Measurements from ENCODE around the gene VPS72.
"Not testable (repeated sequence)": the region's sequence is repeated elsewhere in the genome, so short reads cannot be mapped to it uniquely, and the experiment has no call there.

Gene VPS72

DNA sequence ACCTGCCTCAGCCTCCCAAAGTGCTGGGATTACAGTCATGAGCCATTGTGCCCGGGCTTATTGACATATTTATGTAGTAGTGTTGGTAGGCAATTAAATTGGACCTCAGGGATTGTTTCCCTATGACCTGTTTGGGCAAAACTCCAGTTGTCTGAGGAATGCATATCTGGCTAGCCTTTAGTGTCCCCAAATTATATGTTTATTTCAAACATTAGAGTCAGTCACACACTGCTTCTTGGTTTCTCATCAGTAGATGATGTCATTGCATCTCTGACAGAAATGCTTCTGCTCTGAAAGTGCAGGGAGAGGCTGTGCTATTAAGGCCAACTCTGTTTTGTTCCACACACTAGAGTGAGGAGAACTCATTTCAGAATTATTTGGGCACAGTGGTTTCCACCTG, 20.8 kb upstream of the VPS72 start:
- Histone ChIP-seq H3K27me3 (ENCODE audit: insufficient read depth, low read depth) (no peaks in the 10 kb centered on the region), H3K36me3 (ENCODE audit: insufficient read depth) (peaks cover 30% of the 10 kb centered on the region; the same call in 1 of the 2 replicates), H3K9ac (no peak overlapping the region), H4K20me1 (ENCODE audit: insufficient read depth) (peaks cover 17% of the 10 kb centered on the region; the same call in 1 of the 2 replicates), H3K79me2 (ENCODE audit: insufficient read depth, low read depth) (peaks cover 98% of the 10 kb centered on the region), H3K4me3 (IDR thresholded peaks at IDR 0.05; ENCODE audit: insufficient read depth, low read depth, low read length) (no peak overlapping the region), H3K4me2 (no peak overlapping the region), H3K27ac (no peak overlapping the region), H2AFZ (ENCODE audit: low read depth) (no peak overlapping the region), H3K4me1 (ENCODE audit: low read depth, poor library complexity, severe bottlenecking) (peaks cover 12% of the 10 kb centered on the region)
- TF ChIP-seq, protein P1, sequence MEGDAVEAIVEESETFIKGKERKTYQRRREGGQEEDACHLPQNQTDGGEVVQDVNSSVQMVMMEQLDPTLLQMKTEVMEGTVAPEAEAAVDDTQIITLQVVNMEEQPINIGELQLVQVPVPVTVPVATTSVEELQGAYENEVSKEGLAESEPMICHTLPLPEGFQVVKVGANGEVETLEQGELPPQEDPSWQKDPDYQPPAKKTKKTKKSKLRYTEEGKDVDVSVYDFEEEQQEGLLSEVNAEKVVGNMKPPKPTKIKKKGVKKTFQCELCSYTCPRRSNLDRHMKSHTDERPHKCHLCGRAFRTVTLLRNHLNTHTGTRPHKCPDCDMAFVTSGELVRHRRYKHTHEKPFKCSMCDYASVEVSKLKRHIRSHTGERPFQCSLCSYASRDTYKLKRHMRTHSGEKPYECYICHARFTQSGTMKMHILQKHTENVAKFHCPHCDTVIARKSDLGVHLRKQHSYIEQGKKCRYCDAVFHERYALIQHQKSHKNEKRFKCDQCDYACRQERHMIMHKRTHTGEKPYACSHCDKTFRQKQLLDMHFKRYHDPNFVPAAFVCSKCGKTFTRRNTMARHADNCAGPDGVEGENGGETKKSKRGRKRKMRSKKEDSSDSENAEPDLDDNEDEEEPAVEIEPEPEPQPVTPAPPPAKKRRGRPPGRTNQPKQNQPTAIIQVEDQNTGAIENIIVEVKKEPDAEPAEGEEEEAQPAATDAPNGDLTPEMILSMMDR (conservative IDR thresholded peaks at IDR 0.05; ENCODE audit: low read depth, low read length), result no peak

DNA sequence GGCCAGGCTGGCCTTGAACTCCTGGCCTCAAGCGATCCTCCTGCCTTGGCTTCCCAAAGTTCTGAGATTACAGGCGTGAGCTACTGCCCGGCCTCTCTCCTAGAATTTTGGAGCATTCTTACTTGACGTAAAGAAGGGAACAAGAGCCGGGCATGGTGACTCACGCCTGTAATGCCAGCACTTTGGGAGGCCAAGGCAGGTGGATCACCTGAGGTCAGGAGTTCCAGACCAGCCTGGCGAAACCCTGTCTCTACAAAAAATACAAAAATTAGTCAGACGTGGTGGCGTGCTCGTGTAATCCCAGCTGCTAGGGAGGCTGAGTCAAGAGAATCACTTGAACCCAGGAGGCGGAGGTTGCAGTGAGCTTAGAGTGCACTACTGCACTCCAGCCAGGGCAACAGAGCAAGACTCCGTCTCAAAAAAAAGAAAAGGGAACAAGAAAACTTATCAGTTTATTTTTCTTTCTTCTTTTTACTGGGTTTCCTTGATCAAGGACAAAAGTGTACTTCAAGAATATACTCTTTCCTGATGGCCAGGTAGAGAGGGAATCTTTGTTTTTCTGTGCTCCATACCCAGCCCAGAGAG, 15.5 kb upstream of the VPS72 start:
- Histone ChIP-seq H3K4me1 (ENCODE audit: low read depth, poor library complexity, severe bottlenecking) (peaks cover 21% of the 10 kb centered on the region), H3K79me2 (ENCODE audit: insufficient read depth, low read depth) (peaks cover 99% of the 10 kb centered on the region), H3K36me3 (ENCODE audit: insufficient read depth) (peaks cover 23% of the 10 kb centered on the region; the same call in 1 of the 2 replicates)
- H3K27ac ChIP-seq; H3K4me3 ChIP-seq (IDR thresholded peaks at IDR 0.05; ENCODE audit: insufficient read depth, low read depth, low read length); H3K9ac ChIP-seq; H3K27me3 ChIP-seq (ENCODE audit: insufficient read depth, low read depth); H3K4me2 ChIP-seq; H4K20me1 ChIP-seq (ENCODE audit: insufficient read depth); H2AFZ ChIP-seq (ENCODE audit: low read depth): not testable (repeated sequence)

DNA sequence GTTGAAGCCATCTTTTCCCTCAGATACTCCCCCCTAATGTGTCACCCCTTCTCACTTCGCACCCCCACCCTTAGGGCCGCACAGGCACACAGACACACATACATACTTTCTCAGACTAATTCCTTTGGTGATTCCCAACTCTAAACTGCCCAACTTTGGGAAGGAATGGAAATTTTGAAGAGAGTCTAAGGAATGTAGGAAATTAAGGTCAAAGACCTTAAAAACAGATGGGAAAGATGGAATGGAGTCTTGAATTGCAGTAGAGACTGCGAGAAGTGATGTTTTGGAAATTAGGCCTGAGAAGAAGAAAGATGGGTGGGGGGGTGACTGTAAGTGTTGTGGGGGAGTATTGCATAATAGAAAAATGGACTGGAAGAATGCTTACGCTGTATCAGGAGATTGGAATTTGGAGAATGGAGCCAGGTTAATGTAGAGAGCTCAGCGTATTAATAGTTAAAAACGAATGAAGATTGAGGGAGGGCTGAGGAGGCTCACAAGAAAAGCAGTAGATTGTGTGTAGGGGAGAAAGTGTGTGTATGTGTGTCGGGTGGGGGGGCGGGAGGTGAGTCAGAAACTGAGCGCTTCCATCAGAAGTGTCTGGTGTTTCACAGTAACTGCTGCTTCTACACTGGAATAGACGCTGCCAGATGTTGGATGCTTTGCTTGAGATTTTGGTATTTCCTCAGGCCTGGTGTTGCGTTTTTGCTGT, 10.0 kb upstream of the VPS72 start:
- Histone ChIP-seq H3K79me2 (ENCODE audit: insufficient read depth, low read depth) (peaks cover 66% of the 10 kb centered on the region), H3K4me2 (peak overlapping the region; percentile 75), H3K27ac (no peak overlapping the region), H2AFZ (ENCODE audit: low read depth) (no peak overlapping the region), H4K20me1 (ENCODE audit: insufficient read depth) (peaks cover 7% of the 10 kb centered on the region; the same call in 1 of the 2 replicates), H3K27me3 (ENCODE audit: insufficient read depth, low read depth) (no peaks in the 10 kb centered on the region; the same call in 1 of the 2 replicates), H3K36me3 (ENCODE audit: insufficient read depth) (peaks cover 5% of the 10 kb centered on the region; the same call in 1 of the 2 replicates), H3K9ac (peak overlapping the region; percentile 84; the same call in 1 of the 2 replicates), H3K4me3 (IDR thresholded peaks at IDR 0.05; ENCODE audit: insufficient read depth, low read depth, low read length) (peak overlapping the region; percentile 100), H3K4me1 (ENCODE audit: low read depth, poor library complexity, severe bottlenecking) (peaks cover 46% of the 10 kb centered on the region)
- TF ChIP-seq, protein P1 (conservative IDR thresholded peaks at IDR 0.05; ENCODE audit: low read depth, low read length), result no peak

DNA sequence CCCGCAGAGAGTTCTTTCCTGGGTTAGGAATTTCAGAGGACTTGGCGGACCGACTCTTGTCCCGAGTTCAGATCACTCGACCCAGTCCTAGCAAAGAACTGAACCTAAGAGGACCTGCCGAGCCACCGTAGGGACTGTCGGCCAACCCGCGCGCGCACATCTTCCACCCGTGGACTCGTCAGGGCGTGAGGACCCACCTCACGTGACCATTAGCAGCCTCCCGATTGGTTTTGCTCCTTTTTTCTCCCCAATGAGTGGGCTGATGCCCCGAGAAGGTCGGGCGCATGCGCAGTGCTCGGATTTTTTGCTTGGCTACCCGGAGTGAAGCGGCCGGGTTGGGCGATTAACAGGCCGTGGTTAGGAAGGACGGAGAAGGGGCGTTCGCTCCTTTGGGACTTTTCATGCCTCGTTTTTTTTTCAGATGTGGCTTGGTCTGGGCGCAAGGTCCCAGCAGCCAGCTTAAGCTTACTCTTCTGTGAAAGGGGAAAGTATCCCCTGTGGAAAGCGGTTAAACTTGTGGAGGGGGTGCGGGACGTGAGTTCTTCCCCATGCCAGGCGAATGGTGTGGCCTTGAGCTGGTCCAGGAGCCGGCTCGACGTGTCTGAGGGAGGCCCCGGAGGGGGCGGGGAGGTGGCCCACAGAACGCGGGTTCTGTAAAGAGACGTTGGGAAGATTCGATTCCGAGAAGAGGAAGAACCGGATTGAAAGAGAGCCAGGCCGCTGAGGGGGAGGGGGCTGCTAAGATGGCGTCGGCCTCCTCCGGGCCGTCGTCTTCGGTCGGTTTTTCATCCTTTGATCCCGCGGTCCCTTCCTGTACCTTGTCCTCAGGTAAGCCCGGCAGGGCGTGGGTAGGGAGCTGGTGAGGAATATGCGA, 8.5 kb upstream of the VPS72 start, which contains the start of gene PIP5K1A:
TSS of gene PIP5K1A (plus strand) at position 299 of the 874 bp plus-strand sequence. CDS start at position 744, 445 bp downstream.
- H3K36me3 ChIP-seq (ENCODE audit: insufficient read depth), result peaks cover 5% of the 10 kb centered on the region; the same call in 1 of the 2 replicates
- H3K4me3 ChIP-seq (IDR thresholded peaks at IDR 0.05; ENCODE audit: insufficient read depth, low read depth, low read length), result peak within 1 kb of the TSS; percentile 100
- peaks cover 42% of the 10 kb centered on the region for H3K4me1 ChIP-seq (ENCODE audit: low read depth, poor library complexity, severe bottlenecking)
- peak within 1 kb of the TSS; percentile 53 for H2AFZ ChIP-seq (ENCODE audit: low read depth)
- peak within 1 kb of the TSS; percentile 75 for H3K4me2 ChIP-seq
- H4K20me1 ChIP-seq (ENCODE audit: insufficient read depth), result no peaks in the 10 kb centered on the region
- peaks cover 9% of the 10 kb centered on the region for H3K27me3 ChIP-seq (ENCODE audit: insufficient read depth, low read depth)
- peaks cover 51% of the 10 kb centered on the region for H3K79me2 ChIP-seq (ENCODE audit: insufficient read depth, low read depth)
- TF ChIP-seq, protein P1 (conservative IDR thresholded peaks at IDR 0.05; ENCODE audit: low read depth, low read length), result no peak
- peak within 1 kb of the TSS; percentile 84 for H3K9ac ChIP-seq
- peak within 1 kb of the TSS; percentile 69 for H3K27ac ChIP-seq

All from KMS-11 (cell line).